ENCODE data around the gene AP3D1. TPM values are rescaled to one million over a fixed set of nuclear protein-coding genes. Genes with fewer than 3 reads are reported as not detected.

Gene AP3D1
- total and polyA plus RNA-seq, 12 donors, result 51.3 to 193 (median 121) TPM

GRCh38 chr19:2181633-2181997, 30.2 kb upstream of the AP3D1 start:
- Histone ChIP-seq H3K27ac (no peak overlapping the region), H3K27me3 (no peaks in the 10 kb centered on the region), H3K9me3 (replicated peaks in 1 of 3) (no peaks in the 10 kb centered on the region), H3K4me3 (no peak overlapping the region), H3K4me1 (replicated peaks in 1 of 2) (peaks cover 2 to 16% of the 10 kb centered on the region in 2 donors), H3K36me3 (replicated peaks in 1 of 2) (peaks cover 0 to 26% of the 10 kb centered on the region in 2 donors)
- intact Hi-C loops (cut with DNase I), result no loop called here
- 75 to 83% (median 79%) methylated on average over 4 to 9 of the region's 9 CpGs for WGBS, 4 donors
- DNase-seq, result no peak
- no peak for TF ChIP-seq CTCF (IDR thresholded peaks at IDR 0.05)

- TF ChIP-seq CTCF (IDR thresholded peaks at IDR 0.05) (no peak), POLR2A (IDR thresholded peaks at IDR 0.05) (no peak)
- H3K4me1 ChIP-seq (replicated peaks in 1 of 2), result peaks cover 6 to 18% of the 10 kb centered on the region in 2 donors
- WGBS, 4 donors, result 83 to 90% (median 87%) methylated on average over 11 to 22 of the region's 22 CpGs
These were observed 29.7 kb upstream of the AP3D1 start for GRCh38 chr19:2180881-2181632.

DNA sequence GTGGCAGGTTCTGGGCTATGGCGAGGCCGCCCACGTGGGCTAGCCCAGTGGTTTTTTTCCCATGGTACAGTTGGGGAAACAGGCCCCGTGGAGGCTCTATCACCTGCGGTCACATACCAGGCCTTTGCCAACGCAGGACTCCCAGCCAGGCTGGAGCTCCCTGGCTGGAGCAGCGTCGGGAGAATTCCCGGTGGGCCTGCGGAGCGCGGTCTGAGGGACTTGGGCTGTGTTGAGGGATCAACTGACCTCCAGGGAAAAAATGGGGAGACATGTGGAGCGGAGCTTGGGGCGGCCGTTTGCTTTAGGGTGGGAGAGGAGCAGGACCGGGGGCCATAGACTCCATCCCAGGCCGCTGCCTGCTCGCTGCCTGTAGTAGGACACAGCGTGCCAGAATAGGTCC, 28.7 kb upstream of the AP3D1 start:
- Histone ChIP-seq H3K27me3 (no peaks in the 10 kb centered on the region), H3K36me3 (replicated peaks in 1 of 2) (peaks cover 0 to 17% of the 10 kb centered on the region in 2 donors), H3K9me3 (replicated peaks in 1 of 3) (no peaks in the 10 kb centered on the region), H3K4me3 (no peak overlapping the region), H3K27ac (no peak overlapping the region), H3K4me1 (replicated peaks in 1 of 2) (peaks cover 7 to 19% of the 10 kb centered on the region in 2 donors)
- TF ChIP-seq POLR2A (IDR thresholded peaks at IDR 0.05) (no peak), CTCF (IDR thresholded peaks at IDR 0.05) (no peak)
- intact Hi-C loops (cut with DNase I), result no loop called here
- DNase-seq, result no peak
- whole genome bisulfite sequencing, 4 donors, result 82 to 94% (median 88%) methylated on average over 11 to 19 of the region's 19 CpGs

More at GRCh38 chr19:2180881-2181632, 29.7 kb upstream of the AP3D1 start:
- Histone ChIP-seq H3K4me3 (no peak overlapping the region), H3K9me3 (replicated peaks in 1 of 3) (no peaks in the 10 kb centered on the region), H3K27me3 (no peaks in the 10 kb centered on the region), H3K36me3 (replicated peaks in 1 of 2) (peaks cover 0 to 21% of the 10 kb centered on the region in 2 donors), H3K27ac (no peak overlapping the region)
- DNase-seq, result no peak
- intact Hi-C loops (cut with DNase I), result no loop called here

DNA sequence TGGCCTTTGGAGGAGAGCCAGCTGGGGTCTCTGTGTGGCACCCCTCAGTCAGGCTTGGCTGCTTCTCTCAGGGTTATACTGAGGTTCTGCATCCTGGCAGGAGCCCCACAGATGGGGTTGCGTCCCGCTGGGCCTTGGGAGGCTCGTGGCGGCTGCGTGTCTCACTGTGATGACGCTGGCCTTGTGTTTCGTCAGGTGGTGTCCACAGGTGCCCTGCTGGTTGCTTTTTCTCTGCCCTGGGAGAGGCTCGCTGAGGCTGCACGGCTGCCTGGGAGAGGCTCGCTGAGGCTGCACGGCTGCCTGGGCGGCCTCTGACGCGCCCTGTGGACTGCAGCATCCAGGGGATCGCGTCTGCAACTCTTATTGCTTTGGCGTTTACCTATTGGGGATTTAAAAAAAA, 27.7 kb upstream of the AP3D1 start:
- Histone ChIP-seq H3K4me1 (replicated peaks in 1 of 2) (peaks cover 9 to 25% of the 10 kb centered on the region in 2 donors), H3K36me3 (replicated peaks in 1 of 2) (peaks cover 0 to 17% of the 10 kb centered on the region in 2 donors), H3K4me3 (no peak overlapping the region), H3K27ac (no peak overlapping the region), H3K9me3 (replicated peaks in 1 of 3) (no peaks in the 10 kb centered on the region), H3K27me3 (no peaks in the 10 kb centered on the region)
- TF ChIP-seq POLR2A (IDR thresholded peaks at IDR 0.05), result no peak
- TF ChIP-seq CTCF (IDR thresholded peaks at IDR 0.05), result no peak
- intact Hi-C loops (cut with DNase I), result no loop called here
- 88 to 96% (median 95%) methylated on average over 11 to 17 of the region's 17 CpGs for whole genome bisulfite sequencing, 4 donors
- no peak for DNase-seq
